T-cell (primary cell): Measurements from ENCODE around the gene SLC47A2. TPM values are rescaled to one million over a fixed set of nuclear protein-coding genes. Genes with fewer than 3 reads are reported as not detected.

Experiments used
- ATAC-seq, 4 experiments: fragments of 200-7000 bp in 3 of 4; fragments of 150-1000 bp in 1 of 4; cut with Tn5 transposase; replicated peaks in 1 of 4; 1 replicate in 3 of 4; 2 replicates in 1 of 4; pipeline ENCODE4 v1.10.0; 2021; ENCODE audit warnings: moderate library complexity in 3 of 4, mild to moderate bottlenecking in 2 of 4, moderate number of reproducible peaks in 1 of 4
- CTCF ChIA-PET, 2 donors: fragments of 300-600 bp; sonication (Branson Sonifier 250); formaldehyde crosslinking; loops; one replicate each; lab custom pipeline; 2022; ENCODE audit warnings: antibody characterized with exemption in 2 of 2; lab: Charles Lee
- POLR2A ChIA-PET, 2 donors: fragments of 300-600 bp; sonication (Branson Sonifier 250); formaldehyde crosslinking; loops; one replicate each; lab custom pipeline; 2022; ENCODE audit warnings: antibody characterized with exemption in 2 of 2; lab: Charles Lee
- DNase-seq, 35 experiments: peaks; one replicate each; pipeline versions ENCODE4 v3.0.0 to v3.0.0-alpha.2; 2013 to 2023
- H3K27ac ChIP-seq: one replicate; pipeline ENCODE4 v1.5.1; 2013; ENCODE audit warnings: low read length
- H3K27me3 ChIP-seq, 2 experiments: replicated peaks in 1 of 2; 1 replicate in 1 of 2; 2 replicates in 1 of 2; pipeline versions ENCODE4 v1.6.1 to v1.7.0; 2013; ENCODE audit warnings: low read length in 1 of 2, mixed read lengths in 1 of 2; ENCODE audit not compliant: control insufficient read depth in 2 of 2, insufficient read depth in 2 of 2; ENCODE audit errors: extremely low read depth in 1 of 2
- H3K36me3 ChIP-seq, 2 donors: 1 replicate in 1 of 2; 2 replicates in 1 of 2; pipeline versions ENCODE4 v1.6.1 to v1.7.0; 2013; ENCODE audit warnings: low read length in 1 of 2; ENCODE audit not compliant: control insufficient read depth in 2 of 2, insufficient read depth in 1 of 2; ENCODE audit errors: extremely low read depth in 1 of 2
- H3K4me1 ChIP-seq, 2 experiments: 1 replicate in 1 of 2; 2 replicates in 1 of 2; pipeline versions ENCODE4 v1.6.1 to v1.7.0; 2013; ENCODE audit warnings: low read length in 2 of 2, mixed read lengths in 1 of 2; ENCODE audit not compliant: insufficient read depth in 2 of 2, control insufficient read depth in 1 of 2; ENCODE audit errors: extremely low read depth in 1 of 2
- H3K4me3 ChIP-seq, 2 donors: 1 replicate in 1 of 2; 2 replicates in 1 of 2; pipeline versions ENCODE4 v1.5.1 to v1.7.0; 2013; ENCODE audit warnings: mild to moderate bottlenecking in 2 of 2, low read length in 1 of 2, moderate library complexity in 1 of 2; ENCODE audit not compliant: control insufficient read depth in 1 of 2; ENCODE audit errors: extremely low read depth in 1 of 2
- H3K9me3 ChIP-seq: 2 replicates; pipeline ENCODE4 v1.7.0; 2013
- H3K27ac Mint-ChIP-seq, 2 donors: one replicate each; pipeline ENCODE4 v1.8.0; 2020 to 2021; ENCODE audit warnings: mild to moderate bottlenecking in 2 of 2, mixed read lengths in 2 of 2
- H3K27me3 Mint-ChIP-seq, 2 donors: one replicate each; pipeline ENCODE4 v1.8.0; 2021 to 2022; ENCODE audit warnings: mixed read lengths in 2 of 2
- H3K36me3 Mint-ChIP-seq: one replicate; pipeline ENCODE4 v1.8.0; 2021; ENCODE audit warnings: mixed read lengths
- H3K4me1 Mint-ChIP-seq, 3 donors: one replicate each; pipeline ENCODE4 v1.8.0; 2020 to 2022; ENCODE audit warnings: mixed read lengths in 3 of 3, mild to moderate bottlenecking in 1 of 3
- H3K4me3 Mint-ChIP-seq, 3 donors: one replicate each; pipeline ENCODE4 v1.8.0; 2020 to 2022; ENCODE audit warnings: mild to moderate bottlenecking in 3 of 3, mixed read lengths in 3 of 3, moderate library complexity in 3 of 3
- H3K9me3 Mint-ChIP-seq, 3 donors: one replicate each; pipeline ENCODE4 v1.8.0; 2020 to 2022; ENCODE audit warnings: mixed read lengths in 3 of 3
- WGBS: methylation state at CpG from one replicate; pipeline ENCODE4 v1.1.5; 2013; ENCODE audit warnings: missing lambda C conversion rate; ENCODE audit not compliant: insufficient coverage; 5-methylcytosine and 5-hydroxymethylcytosine counted together
- total RNA-seq, 35 experiments: library from RNA in 6 of 35; stranded (reverse) in 6 of 35; fragments of 120-200 nt in 1 of 35; gene quantifications; one replicate each; pipeline versions ENCODE4 v1.2.1 to v1.2.4 and lab custom pipeline; 2013 to 2026

The SLC47A2 gene
- total RNA-seq, 5 donors from 2014 or later (not counting 1 experiment from before 2014, with no cell fraction given): not detected

DNA sequence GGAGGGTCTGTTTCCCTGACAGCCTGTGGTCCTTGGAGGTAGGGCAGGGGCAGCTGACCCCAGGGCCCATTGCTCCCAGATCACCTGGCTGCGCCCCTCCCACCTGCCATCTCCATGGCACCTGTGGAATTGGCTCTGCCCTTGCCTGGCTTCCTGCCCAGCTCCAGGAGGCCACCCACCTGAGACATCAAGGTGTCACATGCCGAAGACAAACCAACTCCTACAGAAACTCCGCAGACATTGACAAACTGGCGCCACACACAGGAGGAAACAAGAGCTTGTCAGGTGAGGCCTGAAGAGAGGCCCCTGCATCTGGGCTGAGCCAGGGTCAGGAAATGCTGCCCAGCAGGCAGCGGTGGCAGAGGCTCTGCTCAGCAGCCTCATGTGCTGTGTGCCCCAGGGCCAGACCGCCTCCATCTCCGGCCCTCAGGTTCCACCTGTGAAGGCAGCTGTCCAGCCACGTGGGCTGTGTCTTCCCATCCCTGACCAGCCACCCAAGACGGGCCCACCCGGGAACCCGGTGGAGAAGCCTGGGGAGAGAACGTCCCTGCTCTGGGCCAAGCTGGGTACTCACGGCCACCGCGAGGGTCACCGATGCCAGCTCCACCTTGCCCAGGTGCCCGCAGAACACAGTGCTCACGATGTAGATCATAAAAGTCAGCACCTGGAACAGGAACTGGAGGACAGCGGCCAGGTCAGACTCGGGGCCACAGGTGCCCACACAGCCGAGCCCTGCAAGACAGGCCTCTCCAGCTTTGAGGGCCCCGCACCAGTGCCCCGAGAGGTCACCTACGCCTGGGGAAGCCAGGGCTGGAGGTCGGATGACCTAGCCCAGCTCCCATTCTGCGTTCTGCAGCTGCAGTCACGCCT lies 1.6 kb downstream of the SLC47A2 start:
- H3K4me3 Mint-ChIP-seq: no peak overlapping the region
- ChIA-PET CTCF (no interaction called here), POLR2A (no interaction called here)
- no peaks in the 10 kb centered on the region for H3K36me3 Mint-ChIP-seq
- ATAC-seq: no peak
- no peak overlapping the region for H3K4me3 ChIP-seq
- no peaks in the 10 kb centered on the region for H3K36me3 ChIP-seq
- no peak for DNase-seq
- H3K27me3 Mint-ChIP-seq: no peaks in the 10 kb centered on the region
- no peak overlapping the region for H3K27ac Mint-ChIP-seq
- H3K9me3 Mint-ChIP-seq: no peaks in the 10 kb centered on the region
- WGBS: 91% methylated on average over 25 of the region's 27 CpGs
- no peaks in the 10 kb centered on the region for H3K4me1 Mint-ChIP-seq
- H3K9me3 ChIP-seq: no peaks in the 10 kb centered on the region
- H3K27ac ChIP-seq: no peak overlapping the region
- H3K27me3 ChIP-seq: peaks cover 0 to 8% of the 10 kb centered on the region in 2 experiments
- no peaks in the 10 kb centered on the region for H3K4me1 ChIP-seq

- Histone ChIP-seq H3K4me3 (no peak overlapping the region), H3K4me1 (no peaks in the 10 kb centered on the region), H3K27ac (no peak overlapping the region), H3K27me3 (peaks cover 0 to 8% of the 10 kb centered on the region in 2 experiments), H3K36me3 (no peaks in the 10 kb centered on the region), H3K9me3 (no peaks in the 10 kb centered on the region)
- Mint-ChIP-seq H3K9me3 (no peaks in the 10 kb centered on the region), H3K36me3 (no peaks in the 10 kb centered on the region), H3K27ac (no peak overlapping the region), H3K4me1 (no peaks in the 10 kb centered on the region), H3K4me3 (no peak overlapping the region), H3K27me3 (no peaks in the 10 kb centered on the region)
- 91% methylated on average over 28 of the region's 28 CpGs for WGBS
- DNase-seq (no peak), ATAC-seq (no peak)
- ChIA-PET POLR2A (no interaction called here), CTCF (no interaction called here)
Measured at GRCh38 chr17:19713901-19714361, 2.5 kb downstream of the SLC47A2 start.

- no peaks in the 10 kb centered on the region for H3K36me3 ChIP-seq
- H3K27me3 ChIP-seq: peaks cover 0 to 8% of the 10 kb centered on the region in 2 experiments
- POLR2A ChIA-PET: no interaction called here
- no peak overlapping the region for H3K27ac ChIP-seq
- no peak overlapping the region for H3K4me3 ChIP-seq
- DNase-seq (no peak), ATAC-seq (no peak)
- H3K4me3 Mint-ChIP-seq: no peak overlapping the region
- H3K4me1 Mint-ChIP-seq: no peaks in the 10 kb centered on the region
- no peak overlapping the region for H3K27ac Mint-ChIP-seq
- no peaks in the 10 kb centered on the region for H3K27me3 Mint-ChIP-seq
- no peaks in the 10 kb centered on the region for H3K9me3 ChIP-seq
- WGBS: 90% methylated on average over 7 of the region's 16 CpGs
- CTCF ChIA-PET: no interaction called here
- H3K36me3 Mint-ChIP-seq: no peaks in the 10 kb centered on the region
- H3K4me1 ChIP-seq: no peaks in the 10 kb centered on the region
- no peaks in the 10 kb centered on the region for H3K9me3 Mint-ChIP-seq
Measured at GRCh38 chr17:19713462-19713861, 2.9 kb downstream of the SLC47A2 start.

DNA sequence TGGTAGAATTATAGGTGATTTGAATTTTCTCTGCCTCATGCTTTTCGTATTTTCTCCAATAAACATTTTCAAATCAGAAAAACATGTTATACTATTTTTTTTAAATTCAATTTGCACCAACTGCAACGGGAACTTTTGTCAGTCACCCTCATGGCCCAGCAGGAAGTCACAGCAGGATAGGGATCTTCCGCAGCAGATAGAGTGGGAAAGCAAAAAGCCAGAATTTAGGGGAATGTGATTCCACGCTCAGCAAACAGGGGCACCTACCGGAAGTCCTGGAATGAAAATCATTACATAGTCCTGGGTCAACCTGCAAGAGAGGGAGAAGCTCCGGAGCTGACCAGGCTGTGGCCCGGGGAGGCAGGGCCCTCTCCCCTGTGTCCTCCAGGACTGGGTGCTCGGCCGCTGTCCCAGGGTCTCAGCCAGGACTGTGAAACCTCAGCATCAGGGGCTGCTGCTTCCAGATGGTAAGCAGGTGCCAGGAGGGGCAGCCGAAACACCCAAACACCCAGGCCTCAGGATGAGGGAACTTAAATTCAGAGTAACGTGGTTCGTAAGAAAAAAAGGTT lies 3.9 kb downstream of the SLC47A2 start:
- POLR2A ChIA-PET: no interaction called here

DNA sequence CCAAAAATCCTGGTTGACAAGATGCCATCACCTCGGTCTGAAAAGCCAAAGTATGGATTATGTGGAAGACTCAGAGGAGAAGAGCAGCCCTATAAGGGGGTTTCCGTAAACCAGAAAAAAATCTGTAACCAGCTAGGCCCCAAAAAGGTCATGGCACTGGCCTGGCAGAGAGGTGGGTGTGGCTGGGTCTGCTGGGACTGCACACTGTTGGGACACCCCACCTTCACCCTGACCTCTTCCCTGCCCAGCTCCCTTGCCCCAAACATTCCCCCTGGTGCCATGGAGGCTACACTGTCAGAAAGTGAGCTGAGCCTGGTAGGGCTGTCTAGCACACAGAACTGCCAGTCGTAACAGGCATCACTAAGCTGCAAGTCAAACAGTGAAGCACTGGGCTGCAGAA lies 6.5 kb downstream of the SLC47A2 start:
- ChIA-PET POLR2A (no interaction called here), CTCF (no interaction called here)
- Mint-ChIP-seq H3K27ac (no peak overlapping the region), H3K27me3 (no peaks in the 10 kb centered on the region), H3K9me3 (no peaks in the 10 kb centered on the region), H3K4me3 (no peak overlapping the region), H3K36me3 (no peaks in the 10 kb centered on the region), H3K4me1 (no peaks in the 10 kb centered on the region)
- Histone ChIP-seq H3K27ac (no peak overlapping the region), H3K4me3 (no peak overlapping the region), H3K36me3 (no peaks in the 10 kb centered on the region), H3K27me3 (no peaks in the 10 kb centered on the region), H3K9me3 (no peaks in the 10 kb centered on the region), H3K4me1 (no peaks in the 10 kb centered on the region)
- 83% methylated on average over 1 of the region's 3 CpGs for WGBS
- DNase-seq (no peak), ATAC-seq (no peak)

More for the DNA sequence above, 3.9 kb downstream of the SLC47A2 start:
- Mint-ChIP-seq H3K36me3 (no peaks in the 10 kb centered on the region), H3K9me3 (no peaks in the 10 kb centered on the region), H3K27me3 (no peaks in the 10 kb centered on the region), H3K4me1 (no peaks in the 10 kb centered on the region), H3K4me3 (no peak overlapping the region), H3K27ac (no peak overlapping the region)
- no peaks in the 10 kb centered on the region for H3K4me1 ChIP-seq
- H3K9me3 ChIP-seq: no peaks in the 10 kb centered on the region
- no peak overlapping the region for H3K4me3 ChIP-seq
- 84% methylated on average over 7 of the region's 12 CpGs for WGBS
- no peaks in the 10 kb centered on the region for H3K36me3 ChIP-seq
- DNase-seq: no peak
- no peak for ATAC-seq
- H3K27me3 ChIP-seq: peaks cover 0 to 8% of the 10 kb centered on the region in 2 experiments
- H3K27ac ChIP-seq: no peak overlapping the region
- CTCF ChIA-PET: no interaction called here

- H3K27me3 ChIP-seq: no peaks in the 10 kb centered on the region
- Mint-ChIP-seq H3K27me3 (no peaks in the 10 kb centered on the region), H3K9me3 (no peaks in the 10 kb centered on the region), H3K27ac (no peak overlapping the region), H3K4me1 (no peaks in the 10 kb centered on the region), H3K4me3 (no peak overlapping the region), H3K36me3 (no peaks in the 10 kb centered on the region)
- ATAC-seq (no peak), DNase-seq (no peak)
- ChIA-PET CTCF (no interaction called here), POLR2A (no interaction called here)
- no peaks in the 10 kb centered on the region for H3K4me1 ChIP-seq
- no peaks in the 10 kb centered on the region for H3K36me3 ChIP-seq
- no peaks in the 10 kb centered on the region for H3K9me3 ChIP-seq
- 77% methylated on average over 4 of the region's 6 CpGs for WGBS
- H3K4me3 ChIP-seq: no peak overlapping the region
- H3K27ac ChIP-seq: no peak overlapping the region
Measured at GRCh38 chr17:19708431-19709175, 7.8 kb downstream of the SLC47A2 start.
